Naive thymus-derived CD4-positive, alpha-beta T cell (primary cell): ENCODE results near the gene SKA3. TPM values are rescaled to one million over a fixed set of nuclear protein-coding genes. Genes with fewer than 3 reads are reported as not detected.
"Not testable (repeated sequence)": the region's sequence is repeated elsewhere in the genome, so short reads cannot be mapped to it uniquely, and the experiment has no call there.

Experiments used
- ATAC-seq: fragments of 150-1000 bp; cut with Tn5 transposase; 2 replicates; pipeline ENCODE4 v1.10.0; 2021; ENCODE audit warnings: mild to moderate bottlenecking, moderate library complexity
- CTCF ChIA-PET: fragments of 350-600 bp; sonication (Branson Sonifier 250); formaldehyde crosslinking; loops from one replicate; lab custom pipeline; 2021; ENCODE audit warnings: antibody characterized with exemption; lab: Charles Lee
- POLR2A ChIA-PET: fragments of 350-600 bp; sonication (Branson Sonifier 250); formaldehyde crosslinking; loops from one replicate; lab custom pipeline; 2021; ENCODE audit warnings: antibody characterized with exemption, inconsistent platforms; lab: Charles Lee
- DNase-seq, 9 donors: peaks; one replicate each; pipeline versions ENCODE4 v3.0.0 to v3.0.0-alpha.2; 2020 to 2022; ENCODE audit warnings: mixed read lengths in 1 of 9
- H3K27ac ChIP-seq: one replicate; pipeline ENCODE4 v1.7.0; 2013; ENCODE audit warnings: mild to moderate bottlenecking, low read depth, low read length, moderate library complexity
- H3K27me3 ChIP-seq, 2 donors: one replicate each; pipeline ENCODE4 v1.7.0; 2013; ENCODE audit warnings: low read length in 2 of 2, mild to moderate bottlenecking in 2 of 2, moderate library complexity in 2 of 2; ENCODE audit not compliant: control insufficient read depth in 2 of 2, insufficient read depth in 2 of 2
- H3K36me3 ChIP-seq, 3 experiments: 1 replicate in 2 of 3; 2 replicates in 1 of 3; pipeline ENCODE4 v1.7.0; 2013; ENCODE audit warnings: low read length in 3 of 3, mild to moderate bottlenecking in 3 of 3, moderate library complexity in 1 of 3; ENCODE audit not compliant: insufficient read depth in 3 of 3, control insufficient read depth in 2 of 3
- H3K4me1 ChIP-seq, 2 donors: one replicate each; pipeline ENCODE4 v1.7.0; 2013; ENCODE audit warnings: low read length in 2 of 2, mild to moderate bottlenecking in 2 of 2, moderate library complexity in 1 of 2; ENCODE audit not compliant: control insufficient read depth in 2 of 2, insufficient read depth in 2 of 2
- H3K4me3 ChIP-seq: 2 replicates; pipeline ENCODE4 v1.7.0; 2013; ENCODE audit warnings: mild to moderate bottlenecking, low read length
- H3K9me3 ChIP-seq, 3 experiments: 1 replicate in 2 of 3; 2 replicates in 1 of 3; pipeline ENCODE4 v1.7.0; 2013; ENCODE audit warnings: low read length in 3 of 3; ENCODE audit not compliant: control insufficient read depth in 2 of 3
- H3K27ac Mint-ChIP-seq, 9 donors: one replicate each; pipeline ENCODE4 v1.8.0; 2020 to 2022; ENCODE audit warnings: mixed read lengths in 9 of 9, mild to moderate bottlenecking in 8 of 9, moderate library complexity in 5 of 9, inconsistent platforms in 2 of 9
- H3K27me3 Mint-ChIP-seq, 5 donors: one replicate each; pipeline ENCODE4 v1.8.0; 2021 to 2022; ENCODE audit warnings: mixed read lengths in 5 of 5, mild to moderate bottlenecking in 1 of 5
- H3K36me3 Mint-ChIP-seq, 5 donors: one replicate each; pipeline ENCODE4 v1.8.0; 2020 to 2022; ENCODE audit warnings: mixed read lengths in 5 of 5, mild to moderate bottlenecking in 3 of 5, inconsistent platforms in 1 of 5
- H3K4me1 Mint-ChIP-seq, 7 donors: one replicate each; pipeline ENCODE4 v1.8.0; 2020 to 2022; ENCODE audit warnings: mixed read lengths in 7 of 7, mild to moderate bottlenecking in 3 of 7, inconsistent platforms in 1 of 7
- H3K4me3 Mint-ChIP-seq, 10 donors: one replicate each; pipeline ENCODE4 v1.8.0; 2020 to 2022; ENCODE audit warnings: mild to moderate bottlenecking in 10 of 10, mixed read lengths in 10 of 10, moderate library complexity in 6 of 10, inconsistent platforms in 2 of 10
- H3K9me3 Mint-ChIP-seq, 11 donors: one replicate each; pipeline ENCODE4 v1.8.0; 2020 to 2022; ENCODE audit warnings: mixed read lengths in 11 of 11, mild to moderate bottlenecking in 4 of 11, inconsistent platforms in 1 of 11, moderate library complexity in 1 of 11
- intact Hi-C, 2 donors: fragments of 100-400 bp; cut with micrococcal nuclease; formaldehyde crosslinking; loops; one replicate each; pipeline ENCODE4 v1.15.1; 2023
- polyA plus RNA-seq, 2 donors: library from polyadenylated mRNA; unstranded; fragments of 300-500 nt; fragmentation: Illumina TruSeq; gene quantifications; one replicate each; pipeline ENCODE4 v1.2.3, GENCODE V29; 2021
- total RNA-seq, 6 experiments: library from RNA in 5 of 6; stranded (reverse) in 5 of 6; gene quantifications; 1 replicate in 5 of 6; 2 replicates in 1 of 6; pipeline ENCODE4 v1.2.3 and lab custom pipeline; 2021 to 2026

Gene SKA3
- total and polyA plus RNA-seq, 7 experiments from 2014 or later, result 0.46 to 35.0 (median 1.6) TPM; not detected in 3

GRCh38 chr13:21138561-21138960 is 37.8 kb downstream of the SKA3 start:
- H3K4me1 ChIP-seq, result peaks cover 18 to 31% of the 10 kb centered on the region in 2 donors
- ChIA-PET CTCF (no interaction called here), POLR2A (interaction anchor here (1.0 to 3.3 kb wide), 2 partner anchors 38 to 254 kb away, joined by 4 to 9 read pairs; partner anchors contain the start of genes MRPL57 and SKA3)
- H3K9me3 ChIP-seq, result no peaks in the 10 kb centered on the region
- no peak overlapping the region for H3K4me3 ChIP-seq
- peaks cover 3 to 17% (median 10%) of the 10 kb centered on the region in 5 donors for H3K27me3 Mint-ChIP-seq
- ATAC-seq, result no peak
- H3K4me1 Mint-ChIP-seq, result peaks cover 15 to 38% (median 30%) of the 10 kb centered on the region in 7 donors
- peaks cover 0 to 3% (median 0%) of the 10 kb centered on the region in 11 donors for H3K9me3 Mint-ChIP-seq
- no peak for DNase-seq
- H3K36me3 ChIP-seq, result peaks cover 0 to 17% (median 6%) of the 10 kb centered on the region in 3 experiments
- H3K4me3 Mint-ChIP-seq, result peak overlapping the region; percentile 38 to 76 (median 58)
- no peak overlapping the region for H3K27ac ChIP-seq
- peak overlapping the region in 8 of 9 donors; percentile 19 to 83 (median 76) for H3K27ac Mint-ChIP-seq
- H3K27me3 ChIP-seq, result no peaks in the 10 kb centered on the region
- intact Hi-C loops, result loop anchor here in 1 of 2 donors (2.0 kb wide), 1 partner anchor 1180 kb away; the partner anchor contains the start of gene ZMYM2
- H3K36me3 Mint-ChIP-seq, result peaks cover 5 to 15% (median 11%) of the 10 kb centered on the region in 5 donors

GRCh38 chr13:21137696-21138095 is 38.7 kb downstream of the SKA3 start:
- Mint-ChIP-seq H3K36me3 (peaks cover 5 to 12% (median 6%) of the 10 kb centered on the region in 5 donors), H3K4me1 (peaks cover 12 to 30% (median 22%) of the 10 kb centered on the region in 7 donors), H3K27ac (no peak overlapping the region), H3K4me3 (no peak overlapping the region), H3K27me3 (peaks cover 6 to 24% (median 19%) of the 10 kb centered on the region in 5 donors), H3K9me3 (peaks cover 0 to 3% (median 0%) of the 10 kb centered on the region in 11 donors)
- H3K36me3 ChIP-seq, result peaks cover 0 to 8% (median 2%) of the 10 kb centered on the region in 3 experiments
- no peak for ATAC-seq
- peaks cover 12 to 22% of the 10 kb centered on the region in 2 donors for H3K4me1 ChIP-seq
- H3K27me3 ChIP-seq, result peaks cover 0 to 3% of the 10 kb centered on the region in 2 donors
- ChIA-PET CTCF (interaction anchor here (1.0 kb wide), 1 partner anchor 26 kb away, joined by 5 read pairs; no protein-coding TSS in a partner anchor), POLR2A (interaction anchor here (3.3 kb wide), 1 partner anchor 39 kb away, joined by 9 read pairs; the partner anchor contains the start of genes MRPL57 and SKA3)
- H3K27ac ChIP-seq, result no peak overlapping the region
- no peak for DNase-seq
- no peaks in the 10 kb centered on the region for H3K9me3 ChIP-seq
- no peak overlapping the region for H3K4me3 ChIP-seq
- intact Hi-C loops, result loop anchor here in 1 of 2 donors (2.0 kb wide), 1 partner anchor 1179 kb away; the partner anchor contains the start of gene ZMYM2

GRCh38 chr13:21135833-21136232 is 40.5 kb downstream of the SKA3 start:
- H3K9me3 Mint-ChIP-seq, DNase-seq, H3K36me3 ChIP-seq, H3K4me3 ChIP-seq, H3K36me3 Mint-ChIP-seq, H3K9me3 ChIP-seq, H3K27me3 ChIP-seq, H3K27ac Mint-ChIP-seq, intact Hi-C loops, H3K4me1 ChIP-seq, H3K4me3 Mint-ChIP-seq, POLR2A ChIA-PET, CTCF ChIA-PET, H3K27ac ChIP-seq, ATAC-seq: not testable (repeated sequence)
- Mint-ChIP-seq H3K27me3 (peaks cover 8 to 25% (median 20%) of the 10 kb centered on the region in 5 donors), H3K4me1 (peaks cover 7 to 16% (median 12%) of the 10 kb centered on the region in 7 donors)

GRCh38 chr13:21134475-21134874 is 41.9 kb downstream of the SKA3 start:
- POLR2A ChIA-PET, result interaction anchor here (0.8 kb wide), 1 partner anchor 323 kb away, joined by 3 read pairs; no protein-coding TSS in a partner anchor
- Histone ChIP-seq H3K9me3 (no peaks in the 10 kb centered on the region), H3K4me3 (no peak overlapping the region), H3K36me3 (no peaks in the 10 kb centered on the region), H3K4me1 (peaks cover 0 to 3% of the 10 kb centered on the region in 2 donors), H3K27ac (no peak overlapping the region), H3K27me3 (peaks cover 0 to 3% of the 10 kb centered on the region in 2 donors)
- H3K36me3 Mint-ChIP-seq, result no peaks in the 10 kb centered on the region
- no peak for DNase-seq
- no peak overlapping the region for H3K4me3 Mint-ChIP-seq
- intact Hi-C loops, result loop anchor here in 1 of 2 donors (1.0 kb wide), 1 partner anchor 191 kb away; no protein-coding TSS in a partner anchor
- no peaks in the 10 kb centered on the region for H3K9me3 Mint-ChIP-seq
- no peak for ATAC-seq
- CTCF ChIA-PET, result no interaction called here
- H3K27me3 Mint-ChIP-seq, result peaks cover 8 to 27% (median 20%) of the 10 kb centered on the region in 5 donors
- H3K4me1 Mint-ChIP-seq, result peaks cover under 1 to 6% (median 1%) of the 10 kb centered on the region in 7 donors
- H3K27ac Mint-ChIP-seq, result no peak overlapping the region

GRCh38 chr13:21133077-21133476 is 43.3 kb downstream of the SKA3 start:
- DNase-seq (no peak), ATAC-seq (no peak)
- H3K27me3 Mint-ChIP-seq, result peaks cover 8 to 25% (median 19%) of the 10 kb centered on the region in 5 donors
- H3K4me1 ChIP-seq, result no peaks in the 10 kb centered on the region
- H3K36me3 ChIP-seq, result no peaks in the 10 kb centered on the region
- no peaks in the 10 kb centered on the region for H3K9me3 Mint-ChIP-seq
- no peaks in the 10 kb centered on the region for H3K9me3 ChIP-seq
- peaks cover 0 to 3% of the 10 kb centered on the region in 2 donors for H3K27me3 ChIP-seq
- H3K36me3 Mint-ChIP-seq, result no peaks in the 10 kb centered on the region
- intact Hi-C loops, result loop anchor here in 1 of 2 donors (1.0 kb wide), 1 partner anchor 190 kb away; no protein-coding TSS in a partner anchor
- peaks cover 0 to 3% (median 0%) of the 10 kb centered on the region in 7 donors for H3K4me1 Mint-ChIP-seq
- no peak overlapping the region for H3K4me3 ChIP-seq
- POLR2A ChIA-PET, result interaction anchor here (1.1 kb wide), 1 partner anchor 44 kb away, joined by 3 read pairs; no protein-coding TSS in a partner anchor
- no peak overlapping the region for H3K4me3 Mint-ChIP-seq
- H3K27ac ChIP-seq, result no peak overlapping the region
- H3K27ac Mint-ChIP-seq, result no peak overlapping the region
- CTCF ChIA-PET, result no interaction called here

- Histone ChIP-seq H3K27ac (no peak overlapping the region), H3K36me3 (no peaks in the 10 kb centered on the region), H3K4me1 (no peaks in the 10 kb centered on the region), H3K9me3 (no peaks in the 10 kb centered on the region), H3K27me3 (peaks cover 0 to 3% of the 10 kb centered on the region in 2 donors), H3K4me3 (no peak overlapping the region)
- ChIA-PET CTCF (no interaction called here), POLR2A (no interaction called here)
- Mint-ChIP-seq H3K4me3 (no peak overlapping the region), H3K36me3 (no peaks in the 10 kb centered on the region), H3K27me3 (peaks cover 4 to 23% (median 12%) of the 10 kb centered on the region in 5 donors), H3K4me1 (peaks cover 0 to 1% (median 0%) of the 10 kb centered on the region in 7 donors), H3K9me3 (no peaks in the 10 kb centered on the region), H3K27ac (no peak overlapping the region)
- ATAC-seq, result no peak
- no peak for DNase-seq
- intact Hi-C loops, result no loop called here
These were observed 46.2 kb downstream of the SKA3 start for GRCh38 chr13:21130116-21130515.
